Osteoblast (primary cell): ENCODE measurements around the gene ELAVL4. TPM values are rescaled to one million over a fixed set of nuclear protein-coding genes. Genes with fewer than 3 reads are reported as not detected.

Source experiments
- DNase-seq: peaks from one replicate; pipeline ENCODE4 v3.0.0; 2011; ENCODE audit warnings: low spot score, mixed read lengths; ENCODE audit not compliant: insufficient read length; ENCODE audit errors: missing footprints
- H2AFZ ChIP-seq: 2 replicates; pipeline ENCODE4 v1.6.0; 2011; ENCODE audit warnings: mild to moderate bottlenecking, low read length
- H3K27ac ChIP-seq: 2 replicates; pipeline ENCODE4 v1.5.1; 2011; ENCODE audit warnings: mild to moderate bottlenecking, low read depth, low read length, moderate library complexity
- H3K27me3 ChIP-seq: 2 replicates; pipeline ENCODE4 v1.6.0; 2012; ENCODE audit warnings: mild to moderate bottlenecking, control low read depth, inconsistent platforms, low read length, moderate library complexity; ENCODE audit not compliant: insufficient read depth
- H3K36me3 ChIP-seq: 2 replicates; pipeline ENCODE4 v1.5.1; 2011; ENCODE audit warnings: mild to moderate bottlenecking, low read length, control low read depth, moderate library complexity; ENCODE audit not compliant: insufficient read depth
- H3K4me1 ChIP-seq: 2 replicates; pipeline ENCODE4 v1.5.1; 2011; ENCODE audit warnings: mild to moderate bottlenecking, low read length, control low read depth, moderate library complexity; ENCODE audit not compliant: insufficient read depth
- H3K4me2 ChIP-seq: 2 replicates; pipeline ENCODE4 v1.6.0; 2011; ENCODE audit warnings: mild to moderate bottlenecking, low read length; ENCODE audit not compliant: insufficient read depth
- H3K4me3 ChIP-seq: fragments of 200-600 bp; sonication (generic); 3 replicates; pipeline ENCODE4 v1.5.1; 2012; ENCODE audit warnings: mild to moderate bottlenecking, low read length, inconsistent platforms; ENCODE audit not compliant: insufficient read depth
- H3K79me2 ChIP-seq: 2 replicates; pipeline ENCODE4 v1.6.0; 2012; ENCODE audit warnings: mild to moderate bottlenecking, low read length, control low read depth, inconsistent platforms; ENCODE audit not compliant: insufficient read depth
- H3K9me3 ChIP-seq: 2 replicates; pipeline ENCODE4 v1.5.1; 2011; ENCODE audit warnings: low read depth, low read length, control low read depth
- H4K20me1 ChIP-seq: 2 replicates; pipeline ENCODE4 v1.6.0; 2012; ENCODE audit warnings: mild to moderate bottlenecking, low read length, control low read depth; ENCODE audit not compliant: insufficient read depth
- total RNA-seq: library from RNA; depleted of rRNA; stranded (reverse); fragments of >200 nt; gene quantifications from 2 replicates; pipeline ENCODE4 v1.2.3, GENCODE V29; 2012
- TF ChIP-seq, protein P1 (sequence below): IDR thresholded peaks from 2 replicates; pipeline ENCODE4 v1.5.1; 2011; ENCODE audit warnings: mild to moderate bottlenecking, low read depth, low read length, moderate library complexity; ENCODE audit errors: extremely low read depth

The ELAVL4 gene
- total RNA-seq, 1 donor: not detected

DNA sequence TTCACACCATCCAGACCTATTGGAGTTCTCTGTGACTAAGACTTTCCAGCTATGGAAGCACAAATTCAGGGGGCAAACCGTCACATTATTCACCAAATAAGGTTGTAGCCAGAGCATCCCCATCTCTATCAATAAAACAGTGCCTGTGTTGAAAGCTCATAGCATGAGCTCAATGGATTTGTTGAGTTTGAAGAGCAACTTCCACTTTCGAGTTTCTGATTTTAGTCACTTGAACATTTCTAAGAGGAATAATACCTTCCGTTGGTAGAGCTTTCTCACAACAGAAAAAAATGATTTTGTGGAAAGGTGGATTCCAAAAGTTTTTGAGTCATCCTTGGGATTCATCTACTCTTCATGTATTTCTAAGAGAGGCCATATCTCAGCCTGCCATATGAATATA, 13.0 kb upstream of the ELAVL4 start:
- H3K27me3 ChIP-seq: no peaks in the 10 kb centered on the region
- no peak overlapping the region for H3K27ac ChIP-seq
- no peaks in the 10 kb centered on the region for H3K79me2 ChIP-seq
- H2AFZ ChIP-seq: no peak overlapping the region
- no peak overlapping the region for H3K4me3 ChIP-seq
- DNase-seq: no peak
- no peaks in the 10 kb centered on the region for H3K36me3 ChIP-seq
- H3K9me3 ChIP-seq: no peaks in the 10 kb centered on the region
- no peaks in the 10 kb centered on the region for H3K4me1 ChIP-seq
- TF ChIP-seq, protein P1, sequence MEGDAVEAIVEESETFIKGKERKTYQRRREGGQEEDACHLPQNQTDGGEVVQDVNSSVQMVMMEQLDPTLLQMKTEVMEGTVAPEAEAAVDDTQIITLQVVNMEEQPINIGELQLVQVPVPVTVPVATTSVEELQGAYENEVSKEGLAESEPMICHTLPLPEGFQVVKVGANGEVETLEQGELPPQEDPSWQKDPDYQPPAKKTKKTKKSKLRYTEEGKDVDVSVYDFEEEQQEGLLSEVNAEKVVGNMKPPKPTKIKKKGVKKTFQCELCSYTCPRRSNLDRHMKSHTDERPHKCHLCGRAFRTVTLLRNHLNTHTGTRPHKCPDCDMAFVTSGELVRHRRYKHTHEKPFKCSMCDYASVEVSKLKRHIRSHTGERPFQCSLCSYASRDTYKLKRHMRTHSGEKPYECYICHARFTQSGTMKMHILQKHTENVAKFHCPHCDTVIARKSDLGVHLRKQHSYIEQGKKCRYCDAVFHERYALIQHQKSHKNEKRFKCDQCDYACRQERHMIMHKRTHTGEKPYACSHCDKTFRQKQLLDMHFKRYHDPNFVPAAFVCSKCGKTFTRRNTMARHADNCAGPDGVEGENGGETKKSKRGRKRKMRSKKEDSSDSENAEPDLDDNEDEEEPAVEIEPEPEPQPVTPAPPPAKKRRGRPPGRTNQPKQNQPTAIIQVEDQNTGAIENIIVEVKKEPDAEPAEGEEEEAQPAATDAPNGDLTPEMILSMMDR: no peak
- no peak overlapping the region for H3K4me2 ChIP-seq
- H4K20me1 ChIP-seq: no peaks in the 10 kb centered on the region

GRCh38 chr1:50097021-50097679, 11.6 kb upstream of the ELAVL4 start:
- no peak overlapping the region for H3K4me3 ChIP-seq
- H3K27ac ChIP-seq: no peak overlapping the region
- H2AFZ ChIP-seq: no peak overlapping the region
- H3K27me3 ChIP-seq: no peaks in the 10 kb centered on the region
- H3K4me1 ChIP-seq: no peaks in the 10 kb centered on the region
- no peaks in the 10 kb centered on the region for H4K20me1 ChIP-seq
- DNase-seq: no peak
- H3K36me3 ChIP-seq: no peaks in the 10 kb centered on the region
- H3K79me2 ChIP-seq: no peaks in the 10 kb centered on the region
- no peak overlapping the region for H3K4me2 ChIP-seq
- TF ChIP-seq, protein P1: no peak
- no peaks in the 10 kb centered on the region for H3K9me3 ChIP-seq

GRCh38 chr1:50097791-50098190, 10.9 kb upstream of the ELAVL4 start:
- no peaks in the 10 kb centered on the region for H3K9me3 ChIP-seq
- no peak overlapping the region for H3K27ac ChIP-seq
- TF ChIP-seq, protein P1: no peak
- H3K79me2 ChIP-seq: no peaks in the 10 kb centered on the region
- H3K4me3 ChIP-seq: no peak overlapping the region
- no peaks in the 10 kb centered on the region for H3K36me3 ChIP-seq
- H2AFZ ChIP-seq: no peak overlapping the region
- no peaks in the 10 kb centered on the region for H3K4me1 ChIP-seq
- no peak overlapping the region for H3K4me2 ChIP-seq
- no peaks in the 10 kb centered on the region for H4K20me1 ChIP-seq
- H3K27me3 ChIP-seq: no peaks in the 10 kb centered on the region
- no peak for DNase-seq

DNA sequence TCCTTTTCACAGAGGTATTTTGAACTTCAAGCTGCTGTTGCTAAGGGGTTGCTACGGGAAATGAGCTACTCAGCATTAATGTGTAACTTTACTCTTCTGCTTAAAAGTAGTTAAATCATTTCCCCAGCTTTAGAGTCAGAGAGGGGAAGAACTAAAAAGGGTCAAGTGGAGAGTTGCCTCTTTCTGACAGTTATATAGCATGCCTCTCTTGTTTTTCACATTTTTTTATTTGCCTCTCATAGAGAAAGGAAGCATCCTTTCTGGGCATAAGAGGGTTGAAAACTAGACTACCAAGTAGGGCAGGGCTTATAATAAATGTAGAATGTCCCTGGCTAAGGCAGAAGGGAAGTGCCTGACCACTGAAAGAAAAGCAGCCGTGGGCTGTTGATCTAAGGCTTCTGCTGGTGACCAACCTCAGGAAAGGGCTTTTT, 10.1 kb upstream of the ELAVL4 start:
- H3K36me3 ChIP-seq: no peaks in the 10 kb centered on the region
- H3K9me3 ChIP-seq: no peaks in the 10 kb centered on the region
- H2AFZ ChIP-seq: no peak overlapping the region
- TF ChIP-seq, protein P1: no peak
- no peaks in the 10 kb centered on the region for H3K79me2 ChIP-seq
- DNase-seq: no peak
- no peaks in the 10 kb centered on the region for H3K27me3 ChIP-seq
- H4K20me1 ChIP-seq: no peaks in the 10 kb centered on the region
- H3K4me1 ChIP-seq: no peaks in the 10 kb centered on the region
- H3K4me3 ChIP-seq: no peak overlapping the region
- H3K4me2 ChIP-seq: no peak overlapping the region
- no peak overlapping the region for H3K27ac ChIP-seq
